HEK293 (cell line): ENCODE results near the gene PIK3AP1.
"Not testable (repeated sequence)": the region's sequence is repeated elsewhere in the genome, so short reads cannot be mapped to it uniquely, and the experiment has no call there.

Source experiments
- CTCF ChIA-PET: fragments of 350-600 bp; formaldehyde crosslinking; extraction: SDS; loops from one replicate; lab custom pipeline; 2021; ENCODE audit warnings: antibody characterized with exemption; lab: Yijun Ruan, JAX
- POLR2A ChIA-PET: fragments of 300-600 bp; formaldehyde crosslinking; extraction: SDS; loops from one replicate; lab custom pipeline; 2020; ENCODE audit warnings: antibody characterized with exemption, inconsistent platforms; lab: Yijun Ruan, JAX
- H3K27ac ChIP-seq: fragments of 200-500 bp; sonication (Bioruptor generic); 2 replicates; pipeline ENCODE4 v1.5.1; 2014; ENCODE audit warnings: low read depth, low read length, control low read depth, inconsistent platforms; ENCODE audit errors: extremely low read depth
- H3K36me3 ChIP-seq, 2 experiments: fragments of 200-500 bp in 1 of 2; sonication (Bioruptor generic) in 1 of 2; 1 replicate in 1 of 2; 2 replicates in 1 of 2; pipeline ENCODE4 v1.5.1; 2014 to 2017; ENCODE audit warnings: inconsistent platforms in 2 of 2, low read length in 2 of 2; ENCODE audit not compliant: control insufficient read depth in 2 of 2, insufficient read depth in 1 of 2
- H3K4me1 ChIP-seq: fragments of 200-500 bp; sonication (Bioruptor generic); 2 replicates; pipeline ENCODE4 v1.5.1; 2014; ENCODE audit warnings: mild to moderate bottlenecking, low read length, inconsistent platforms; ENCODE audit not compliant: control insufficient read depth, insufficient read depth
- H3K4me3 ChIP-seq: 2 replicates; pipeline ENCODE4 v1.5.1; 2011; ENCODE audit warnings: low read depth, mild to moderate bottlenecking, control low read depth, low read length, moderate library complexity
- H3K9me3 ChIP-seq: fragments of 200-500 bp; sonication (Bioruptor generic); 2 replicates; pipeline ENCODE4 v1.5.1; 2014; ENCODE audit warnings: low read depth, low read length, inconsistent platforms; ENCODE audit not compliant: control insufficient read depth, insufficient read depth
- INSM2 ChIP-seq: fragments of 450-650 bp; formaldehyde crosslinking; IDR thresholded peaks from 2 replicates; pipeline ENCODE4 v1.5.1; 2016; ENCODE audit warnings: missing biosample characterization, missing genetic modification characterization
- KLF16 ChIP-seq: fragments of 450-650 bp; formaldehyde crosslinking; IDR thresholded peaks from 2 replicates; pipeline ENCODE4 v1.5.1; 2017; ENCODE audit warnings: missing biosample characterization, missing genetic modification characterization
- TSHZ1 ChIP-seq: fragments of 450-650 bp; formaldehyde crosslinking; IDR thresholded peaks from 2 replicates; pipeline ENCODE4 v1.5.1; 2016; ENCODE audit warnings: missing biosample characterization, missing genetic modification characterization, borderline replicate concordance
- ZBTB1 ChIP-seq: fragments of 450-650 bp; formaldehyde crosslinking; IDR thresholded peaks from 2 replicates; pipeline ENCODE4 v1.5.1; 2016; ENCODE audit warnings: missing biosample characterization, missing genetic modification characterization
- ZFHX2 ChIP-seq: fragments of 450-650 bp; formaldehyde crosslinking; conservative IDR thresholded peaks from 2 replicates; pipeline ENCODE4 v1.5.1; 2016; ENCODE audit warnings: missing biosample characterization, missing genetic modification characterization
- ZFP37 ChIP-seq: fragments of 450-650 bp; formaldehyde crosslinking; IDR thresholded peaks from 2 replicates; pipeline ENCODE4 v1.5.1; 2016; ENCODE audit warnings: missing biosample characterization, missing genetic modification characterization
- ZIC2 ChIP-seq: fragments of 450-650 bp; formaldehyde crosslinking; IDR thresholded peaks from 2 replicates; pipeline ENCODE4 v1.5.1; 2016; ENCODE audit warnings: missing biosample characterization, missing genetic modification characterization
- ZNF121 ChIP-seq: fragments of 450-650 bp; formaldehyde crosslinking; IDR thresholded peaks from 2 replicates; pipeline ENCODE4 v1.5.1; 2016; ENCODE audit warnings: missing biosample characterization, missing genetic modification characterization
- ZNF302 ChIP-seq: fragments of 450-650 bp; formaldehyde crosslinking; IDR thresholded peaks from 2 replicates; pipeline ENCODE4 v1.5.1; 2016; ENCODE audit warnings: missing biosample characterization, missing genetic modification characterization, low read depth
- ZNF391 ChIP-seq: fragments of 450-650 bp; formaldehyde crosslinking; IDR thresholded peaks from 2 replicates; pipeline ENCODE4 v1.5.1; 2016; ENCODE audit warnings: low read depth, missing biosample characterization, missing genetic modification characterization, borderline replicate concordance
- ZNF48 ChIP-seq: fragments of 450-650 bp; formaldehyde crosslinking; IDR thresholded peaks from 2 replicates; pipeline ENCODE4 v1.5.1; 2016; ENCODE audit warnings: missing biosample characterization, missing genetic modification characterization
- ZNF555 ChIP-seq: fragments of 450-650 bp; formaldehyde crosslinking; conservative IDR thresholded peaks from 2 replicates; pipeline ENCODE4 v1.5.1; 2017; ENCODE audit warnings: missing biosample characterization, mild to moderate bottlenecking, missing genetic modification characterization, inconsistent platforms
- ZNF558 ChIP-seq: fragments of 450-650 bp; formaldehyde crosslinking; IDR thresholded peaks from 2 replicates; pipeline ENCODE4 v1.5.1; 2016; ENCODE audit warnings: missing biosample characterization, missing genetic modification characterization
- ZNF560 ChIP-seq: fragments of 450-650 bp; formaldehyde crosslinking; IDR thresholded peaks from 2 replicates; pipeline ENCODE4 v1.5.1; 2017; ENCODE audit warnings: missing biosample characterization, missing genetic modification characterization, borderline replicate concordance
- ZNF664 ChIP-seq: fragments of 450-650 bp; formaldehyde crosslinking; IDR thresholded peaks from 2 replicates; pipeline ENCODE4 v1.5.1; 2016; ENCODE audit warnings: missing biosample characterization, missing genetic modification characterization
- ZNF677 ChIP-seq: fragments of 450-650 bp; IDR thresholded peaks from 2 replicates; pipeline ENCODE4 v1.5.0; 2018; ENCODE audit warnings: missing biosample characterization, mild to moderate bottlenecking, missing genetic modification characterization, moderate library complexity
- ZNF837 ChIP-seq: fragments of 450-650 bp; formaldehyde crosslinking; IDR thresholded peaks from 2 replicates; pipeline ENCODE4 v1.5.1; 2016; ENCODE audit warnings: missing biosample characterization, missing genetic modification characterization
- ZNF843 ChIP-seq: fragments of 450-650 bp; formaldehyde crosslinking; IDR thresholded peaks from 2 replicates; pipeline ENCODE4 v1.5.1; 2016; ENCODE audit warnings: missing biosample characterization, missing genetic modification characterization
- ZSCAN16 ChIP-seq: fragments of 450-650 bp; formaldehyde crosslinking; IDR thresholded peaks from 2 replicates; pipeline ENCODE4 v1.5.1; 2016; ENCODE audit warnings: missing biosample characterization, missing genetic modification characterization

Gene PIK3AP1

GRCh38 chr10:96698305-96698704 lies 22.0 kb downstream of the PIK3AP1 start:
- H3K4me3 ChIP-seq, POLR2A ChIA-PET: not testable (repeated sequence)

GRCh38 chr10:96697438-96697837 lies 22.9 kb downstream of the PIK3AP1 start:
- Histone ChIP-seq H3K4me3 (no peak overlapping the region), H3K9me3 (no peaks in the 10 kb centered on the region), H3K27ac (no peak overlapping the region), H3K4me1 (no peaks in the 10 kb centered on the region), H3K36me3 (no peaks in the 10 kb centered on the region)
- TF ChIP-seq ZNF843 (no peak), ZNF560 (no peak), ZNF302 (no peak), ZNF121 (tag by site-specific recombination) (0 out of 2 replicates have a peak, but pooled peaks have one; percentile 21)
- CTCF ChIA-PET, result interaction anchor here (0.6 to 0.7 kb wide), 2 partner anchors 15 to 282 kb away, joined by 3 read pairs; no protein-coding TSS in a partner anchor
- POLR2A ChIA-PET, result no interaction called here

More at GRCh38 chr10:96698305-96698704, 22.0 kb downstream of the PIK3AP1 start:
- not testable (repeated sequence) for H3K27ac ChIP-seq, H3K4me1 ChIP-seq, H3K36me3 ChIP-seq, H3K9me3 ChIP-seq
- CTCF ChIA-PET, result interaction anchor here (0.6 to 0.7 kb wide), 2 partner anchors 15 to 282 kb away, joined by 3 read pairs; no protein-coding TSS in a partner anchor
- 0 out of 2 replicates have a peak, but pooled peaks have one; percentile 11 for TF ChIP-seq ZNF664 (tag by site-specific recombination)

- Histone ChIP-seq H3K27ac (no peak overlapping the region), H3K4me1 (no peaks in the 10 kb centered on the region), H3K36me3 (no peaks in the 10 kb centered on the region), H3K4me3 (no peak overlapping the region), H3K9me3 (no peaks in the 10 kb centered on the region)
- ChIA-PET POLR2A (no interaction called here), CTCF (no interaction called here)
- TF ChIP-seq ZBTB1 (tag by site-specific recombination) (no peak), INSM2 (tag by site-specific recombination) (no peak), ZNF837 (no peak), ZSCAN16 (tag by site-specific recombination) (no peak), ZFP37 (tag by site-specific recombination) (no peak), ZNF48 (no peak), ZIC2 (tag by site-specific recombination) (no peak), KLF16 (tag by site-specific recombination) (no peak), TSHZ1 (no peak), ZFHX2 (no peak), ZNF677 (tag by site-specific recombination) (no peak), ZNF558 (tag by site-specific recombination) (no peak), ZNF555 (tag by site-specific recombination) (no peak), ZNF391 (tag by site-specific recombination) (no peak)
Observed at GRCh38 chr10:96696845-96697425, 23.4 kb downstream of the PIK3AP1 start.
